GM18508 (cell line): ENCODE results near the gene TECR.
"Not testable (repeated sequence)": the region's sequence is repeated elsewhere in the genome, so short reads cannot be mapped to it uniquely, and the experiment has no call there.

ENCODE experiments used
- ATAC-seq: cut with Tn5 transposase; IDR thresholded peaks from one replicate; pipeline ENCODE4 v1.9.1; 2021; ENCODE audit warnings: moderate number of reproducible peaks; ENCODE audit not compliant: insufficient read depth, unreplicated experiment

The TECR gene

DNA sequence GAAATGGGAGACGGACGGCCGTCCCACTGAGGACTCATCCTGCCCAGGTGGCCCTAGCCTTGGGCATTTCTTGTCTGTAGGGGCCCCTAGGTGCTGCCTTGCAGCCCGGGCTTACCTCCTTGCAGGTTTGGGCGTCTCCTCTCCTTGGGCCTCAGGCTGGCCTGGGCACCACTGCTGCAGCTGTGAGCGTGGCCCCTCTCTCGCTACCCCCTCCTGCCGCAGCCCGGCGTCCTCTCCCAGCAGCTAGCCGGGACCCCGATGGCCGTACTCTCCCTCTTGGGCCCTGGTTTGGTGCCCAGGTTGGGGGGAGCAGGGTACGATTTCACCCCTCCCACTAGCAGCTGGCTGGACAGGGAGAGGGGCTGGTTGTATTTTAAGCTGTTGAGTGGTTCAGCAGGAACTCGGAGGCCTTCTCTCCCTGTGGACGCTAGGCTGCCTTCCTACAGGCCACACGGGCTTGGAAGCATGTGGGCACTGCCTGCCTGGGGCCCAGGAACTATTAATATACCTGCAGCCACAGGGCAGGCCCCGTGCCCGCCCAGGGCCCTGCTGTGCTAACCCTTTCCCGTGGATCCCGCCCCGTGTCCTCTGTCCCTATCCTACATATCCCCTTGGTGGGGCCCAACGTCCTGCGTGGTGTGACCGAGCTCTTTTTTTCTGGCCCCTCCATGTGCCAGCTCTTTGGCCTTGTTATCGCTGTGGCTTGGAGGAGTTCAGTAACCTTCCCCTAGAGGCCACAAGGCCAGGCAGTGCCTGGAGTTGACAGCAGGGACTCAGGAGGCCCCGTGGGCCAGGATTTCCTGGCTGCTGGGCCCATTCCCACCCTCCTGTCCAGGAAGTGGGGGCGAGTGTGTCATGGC, 30.8 kb downstream of the TECR start:
- no peak for ATAC-seq

DNA sequence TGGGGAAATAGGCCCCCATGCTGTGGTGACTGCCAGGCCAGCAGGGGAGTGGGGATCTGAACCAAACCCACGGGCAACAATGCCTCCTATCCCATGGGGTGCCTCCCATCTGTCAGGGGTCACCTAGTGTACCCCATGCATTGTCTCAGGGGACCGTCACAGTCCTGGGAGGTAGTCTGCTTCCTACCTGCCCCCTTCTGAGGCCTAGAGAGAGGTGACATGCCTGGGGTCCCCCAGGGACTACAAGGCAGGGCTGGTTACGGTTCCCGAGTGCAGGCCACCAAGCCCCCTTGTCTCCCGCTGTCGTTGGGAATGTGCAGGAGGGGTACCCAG, 31.3 kb downstream of the TECR start:
- ATAC-seq, result no peak

DNA sequence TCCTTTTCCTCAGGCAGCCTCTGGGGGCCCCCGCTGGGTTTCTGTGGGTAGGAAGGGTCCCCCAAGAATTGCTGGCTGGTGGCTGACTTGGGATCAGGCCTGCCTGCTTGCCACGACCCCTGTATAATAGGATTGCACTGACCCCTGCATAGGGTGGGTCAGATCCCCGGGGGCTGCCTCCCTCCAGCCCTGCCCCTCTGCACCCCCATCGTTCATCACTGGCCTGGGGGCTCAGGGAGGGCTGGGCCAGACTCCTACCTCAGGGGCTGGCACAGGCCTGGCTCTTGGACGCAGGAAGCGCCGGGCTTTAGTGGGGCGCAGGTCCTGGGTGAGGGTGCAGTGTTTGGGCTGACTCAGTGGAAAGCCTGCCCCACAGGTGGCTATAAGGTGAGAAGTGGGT, 31.9 kb downstream of the TECR start:
- ATAC-seq, result no peak

DNA sequence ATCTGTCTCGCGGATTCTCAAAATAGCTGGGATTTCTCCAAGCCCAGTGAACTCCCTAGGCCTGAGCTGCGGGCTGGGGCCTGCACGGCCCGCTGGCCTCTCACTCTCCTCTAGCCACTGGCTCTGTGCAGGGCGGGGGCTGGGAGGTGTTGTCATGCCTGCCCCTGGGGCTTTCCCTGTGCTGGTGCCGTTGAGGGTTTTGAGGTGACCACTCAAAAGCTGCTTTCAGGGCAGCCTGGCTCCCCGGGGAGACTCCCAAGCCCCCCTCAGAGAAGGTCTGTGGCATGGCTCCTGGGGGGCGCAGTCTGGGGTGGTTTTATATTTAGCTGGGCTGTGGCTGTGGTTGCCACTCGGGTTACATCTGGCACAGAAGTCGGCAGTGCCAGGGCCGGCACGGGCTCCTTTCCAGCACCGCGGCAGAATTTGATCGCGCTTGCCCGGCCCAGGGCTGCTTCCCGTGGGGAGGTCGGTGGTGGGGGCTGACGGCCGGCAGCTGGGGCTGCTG, 32.5 kb downstream of the TECR start:
- ATAC-seq, result no peak

DNA sequence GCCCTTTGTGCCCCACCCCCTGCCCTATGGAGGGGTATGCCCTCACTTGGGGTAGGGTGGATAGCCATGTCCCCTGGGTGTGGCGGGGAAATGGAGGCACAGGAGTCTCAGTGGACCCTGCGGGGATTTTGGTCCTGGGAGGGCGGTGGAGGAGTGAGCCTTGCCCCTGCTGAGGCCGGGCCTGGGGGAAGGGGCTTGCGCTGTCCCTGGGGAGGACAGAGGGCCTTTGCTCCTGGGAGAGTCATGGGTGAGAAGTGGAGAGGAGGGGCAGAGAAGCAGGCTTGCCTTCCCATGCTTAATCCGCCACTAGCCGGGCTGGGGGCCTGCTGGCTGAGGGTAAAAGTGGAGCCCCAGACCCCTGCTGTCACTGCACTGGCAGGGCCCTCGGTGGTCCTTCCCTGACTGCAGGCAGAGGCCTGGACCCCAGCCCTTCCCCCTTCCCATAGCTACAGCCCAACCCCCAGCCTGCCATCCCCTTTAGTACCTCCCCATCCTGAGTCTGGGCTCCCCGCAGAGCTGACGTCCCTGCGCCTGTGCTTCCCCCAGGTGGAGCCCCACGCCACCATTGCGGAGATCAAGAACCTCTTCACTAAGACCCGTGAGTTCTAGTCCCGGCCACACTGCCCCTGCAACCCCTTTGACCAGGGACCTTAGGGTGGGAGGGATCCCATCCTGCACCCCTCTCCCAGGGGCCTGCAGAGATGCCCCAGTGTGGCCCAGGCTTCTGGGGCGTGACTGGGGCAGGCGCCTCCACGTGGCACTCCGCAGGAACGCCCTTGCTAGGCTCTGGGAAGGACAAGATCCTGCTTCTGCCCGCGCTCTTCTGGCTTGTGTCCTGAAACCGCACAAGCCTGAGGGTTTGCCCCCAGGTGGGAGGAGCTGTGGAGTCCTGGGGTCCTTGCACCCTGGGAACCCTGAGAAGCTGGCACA, 33.5 kb downstream of the TECR start:
- ATAC-seq, result no peak

DNA sequence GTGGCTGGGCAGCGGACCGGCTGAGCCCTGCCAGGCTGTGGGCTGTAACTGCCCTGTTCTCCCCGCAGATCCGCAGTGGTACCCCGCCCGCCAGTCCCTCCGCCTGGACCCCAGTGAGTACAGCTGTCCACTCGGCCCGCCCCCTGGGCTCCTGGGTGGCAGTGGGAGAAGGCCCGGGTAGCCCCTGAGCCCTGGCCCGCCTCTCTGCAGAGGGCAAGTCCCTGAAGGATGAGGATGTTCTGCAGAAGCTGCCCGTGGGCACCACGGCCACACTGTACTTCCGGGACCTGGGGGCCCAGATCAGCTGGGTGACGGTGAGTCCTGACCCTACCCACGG, 34.2 kb downstream of the TECR start:
- ATAC-seq, result no peak

DNA sequence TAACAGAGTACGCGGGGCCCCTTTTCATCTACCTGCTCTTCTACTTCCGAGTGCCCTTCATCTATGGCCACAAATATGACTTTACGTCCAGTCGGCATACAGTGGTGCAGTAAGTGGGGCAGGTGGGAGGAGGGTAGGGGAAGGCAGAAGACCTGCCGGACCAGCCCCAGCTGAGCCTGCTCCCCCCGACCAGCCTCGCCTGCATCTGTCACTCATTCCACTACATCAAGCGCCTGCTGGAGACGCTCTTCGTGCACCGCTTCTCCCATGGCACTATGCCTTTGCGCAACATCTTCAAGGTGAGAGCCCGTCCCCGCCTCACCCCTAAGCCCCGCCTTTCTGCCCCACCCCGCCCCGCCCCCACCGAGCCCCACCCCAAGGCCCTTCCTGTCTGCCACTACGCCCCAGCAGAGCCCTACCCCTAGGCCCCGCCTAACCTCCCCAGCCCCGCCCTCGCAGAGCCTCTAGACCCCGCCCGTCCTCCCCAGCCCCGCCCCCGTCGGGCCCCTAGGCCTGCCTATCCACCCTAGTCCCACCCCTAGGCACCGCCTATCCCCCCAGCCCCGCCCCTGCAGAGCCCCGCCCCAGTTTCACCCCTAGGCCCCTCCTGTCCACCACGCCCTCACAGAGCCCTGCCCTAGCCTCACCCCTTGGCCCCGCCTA, 34.7 kb downstream of the TECR start:
- no peak for ATAC-seq

DNA sequence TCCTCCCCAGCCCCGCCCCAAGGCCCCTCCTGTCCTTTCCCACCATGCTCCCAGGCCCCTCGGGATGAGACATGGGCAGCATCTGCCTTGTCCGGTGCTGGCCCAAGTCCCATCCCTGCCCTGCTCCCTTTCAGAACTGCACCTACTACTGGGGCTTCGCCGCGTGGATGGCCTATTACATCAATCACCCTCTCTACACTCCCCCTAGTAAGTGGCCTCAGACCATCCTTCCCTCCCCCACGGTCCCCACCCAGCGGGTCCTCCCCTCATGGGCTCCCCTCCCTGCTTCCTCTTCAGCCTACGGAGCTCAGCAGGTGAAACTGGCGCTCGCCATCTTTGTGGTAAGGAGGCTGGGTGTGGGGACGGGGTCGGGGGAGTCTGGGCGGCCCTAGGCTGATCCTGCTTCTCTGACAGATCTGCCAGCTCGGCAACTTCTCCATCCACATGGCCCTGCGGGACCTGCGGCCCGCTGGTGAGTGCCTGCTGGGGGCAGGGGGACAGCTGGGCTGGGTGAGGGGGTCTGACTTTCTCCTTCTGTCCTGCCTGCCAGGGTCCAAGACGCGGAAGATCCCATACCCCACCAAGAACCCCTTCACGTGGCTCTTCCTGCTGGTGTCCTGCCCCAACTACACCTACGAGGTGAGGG, 35.4 kb downstream of the TECR start:
- ATAC-seq, result not testable (repeated sequence)

DNA sequence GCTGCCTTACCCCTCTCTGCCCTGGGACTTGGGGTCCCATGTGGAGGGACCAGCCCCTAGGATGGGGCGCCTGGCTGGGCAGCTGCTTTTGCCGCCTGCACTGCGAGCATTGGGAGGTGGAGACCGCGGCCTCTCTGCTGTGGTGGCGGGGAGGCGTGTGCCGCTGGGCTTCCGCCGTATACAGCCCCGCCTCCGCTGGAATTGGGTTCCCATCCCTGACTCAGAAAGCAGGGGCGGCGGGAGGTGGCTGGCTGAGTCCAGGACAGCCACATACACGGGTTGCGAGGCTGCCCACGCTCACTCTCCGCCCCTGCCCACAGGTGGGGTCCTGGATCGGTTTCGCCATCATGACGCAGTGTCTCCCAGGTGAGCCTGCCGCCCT, 35.9 kb downstream of the TECR start:
- no peak for ATAC-seq

DNA sequence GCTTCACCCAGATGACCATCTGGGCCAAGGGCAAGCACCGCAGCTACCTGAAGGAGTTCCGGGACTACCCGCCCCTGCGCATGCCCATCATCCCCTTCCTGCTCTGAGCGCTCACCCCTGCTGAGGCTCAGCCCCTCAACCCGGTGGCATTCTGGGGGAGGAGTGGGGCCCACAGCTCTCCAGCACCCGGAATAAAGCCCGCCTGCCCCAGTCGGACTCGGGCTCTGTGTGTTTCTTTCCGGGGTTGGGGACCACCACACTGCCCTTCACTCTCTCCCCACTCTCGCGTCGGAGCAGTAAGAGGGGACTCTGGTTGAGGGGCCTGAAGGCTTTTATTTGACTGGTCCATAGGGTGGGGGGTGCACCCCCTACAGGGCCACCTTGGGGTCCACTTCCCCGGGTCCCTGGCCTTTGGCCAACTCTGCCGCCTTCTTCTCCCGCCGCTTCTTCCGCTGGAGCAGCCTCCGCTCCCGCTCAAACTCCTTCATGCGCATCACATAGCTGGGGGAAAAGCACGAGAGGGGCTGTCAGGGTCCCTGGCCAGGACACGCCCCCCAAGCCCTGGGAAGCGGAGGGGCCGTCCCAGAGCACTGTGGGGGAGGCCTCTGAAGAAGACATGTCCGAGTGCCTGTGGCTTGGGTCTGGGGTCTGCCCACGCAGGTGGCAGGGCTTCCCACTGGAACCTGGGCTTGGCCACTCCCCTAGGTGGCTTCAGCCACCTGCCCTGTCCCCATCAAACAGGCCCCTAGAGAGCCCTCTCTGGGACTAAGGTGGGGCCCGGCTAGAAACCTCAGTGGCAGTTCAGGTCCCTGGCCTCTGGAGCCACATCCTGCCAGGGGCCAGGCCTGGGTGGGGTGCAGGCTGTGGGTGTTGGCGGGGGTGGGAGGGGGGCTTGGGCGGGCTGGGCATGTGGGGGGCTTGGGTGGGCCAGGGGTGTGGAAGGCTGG, 36.6 kb downstream of the TECR start:
- no peak for ATAC-seq

DNA sequence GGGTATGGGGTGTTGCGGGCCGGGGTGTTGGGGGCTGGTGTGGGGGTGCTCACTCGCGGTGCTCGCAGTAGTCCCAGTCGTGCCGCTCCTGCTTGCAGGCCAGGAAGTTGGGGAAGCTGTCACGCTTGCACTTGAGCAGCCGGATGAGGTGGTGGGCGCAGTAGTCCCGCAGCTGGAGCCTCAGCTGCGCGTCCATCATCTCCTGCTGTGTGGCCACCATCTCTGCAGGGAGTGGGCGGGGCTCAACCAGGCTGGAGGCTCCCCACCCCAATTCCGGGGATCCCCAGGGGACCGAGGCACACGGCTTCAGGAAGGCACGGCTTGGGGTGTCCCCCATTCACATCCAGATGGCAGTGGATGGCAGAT, 37.3 kb downstream of the TECR start:
- ATAC-seq, result no peak

DNA sequence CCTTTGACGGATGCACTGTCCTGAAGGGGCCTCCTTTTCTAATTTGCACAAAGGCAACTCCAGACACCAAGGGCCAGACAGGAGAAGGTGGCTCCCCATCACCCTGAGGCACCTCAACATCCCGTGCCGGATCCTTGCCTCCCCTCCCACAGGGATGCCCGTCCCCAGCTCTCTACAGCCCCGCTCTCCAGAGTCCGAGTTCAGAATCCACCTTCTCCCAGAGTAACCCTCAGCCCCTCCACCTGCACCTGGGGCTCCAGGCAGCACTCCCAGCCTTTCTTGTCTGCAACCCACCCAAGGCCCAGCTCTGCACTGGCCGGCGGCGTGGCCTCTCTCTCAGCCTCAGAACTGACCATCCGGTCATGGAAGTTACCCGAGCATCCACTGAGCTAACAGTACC, 37.7 kb downstream of the TECR start:
- ATAC-seq, result no peak

DNA sequence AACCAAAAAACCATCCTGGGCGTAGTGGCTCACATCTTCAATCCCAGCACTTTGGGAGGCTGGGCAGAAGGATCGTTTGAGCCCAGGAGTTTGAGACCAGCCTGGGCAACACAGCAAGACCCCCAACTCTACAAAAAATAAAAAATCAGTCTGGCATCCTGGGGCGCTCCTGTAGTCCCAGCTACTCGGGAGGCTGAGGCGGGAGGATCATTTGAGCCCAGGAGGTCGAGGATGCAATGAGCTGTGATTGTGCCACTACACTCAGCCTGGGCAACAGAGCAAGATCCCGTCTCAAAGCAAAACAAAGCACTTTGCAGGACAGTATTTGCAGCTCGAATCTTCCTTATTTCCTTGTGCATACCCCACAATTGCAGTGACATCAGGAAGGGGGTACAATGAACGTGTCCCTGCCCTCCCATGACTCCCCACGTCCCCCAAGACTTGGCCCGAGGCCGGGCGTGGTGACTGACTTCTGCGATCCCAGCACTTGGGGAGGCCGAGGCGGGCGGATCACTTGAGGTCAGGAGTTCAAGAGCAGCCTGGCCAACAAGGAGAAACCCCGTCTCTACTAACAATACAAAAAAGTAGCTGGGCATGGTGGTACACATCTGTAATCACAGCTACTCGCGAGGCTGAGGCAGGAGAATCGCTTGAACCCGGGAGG, 41.6 kb downstream of the TECR start:
- ATAC-seq, result no peak

DNA sequence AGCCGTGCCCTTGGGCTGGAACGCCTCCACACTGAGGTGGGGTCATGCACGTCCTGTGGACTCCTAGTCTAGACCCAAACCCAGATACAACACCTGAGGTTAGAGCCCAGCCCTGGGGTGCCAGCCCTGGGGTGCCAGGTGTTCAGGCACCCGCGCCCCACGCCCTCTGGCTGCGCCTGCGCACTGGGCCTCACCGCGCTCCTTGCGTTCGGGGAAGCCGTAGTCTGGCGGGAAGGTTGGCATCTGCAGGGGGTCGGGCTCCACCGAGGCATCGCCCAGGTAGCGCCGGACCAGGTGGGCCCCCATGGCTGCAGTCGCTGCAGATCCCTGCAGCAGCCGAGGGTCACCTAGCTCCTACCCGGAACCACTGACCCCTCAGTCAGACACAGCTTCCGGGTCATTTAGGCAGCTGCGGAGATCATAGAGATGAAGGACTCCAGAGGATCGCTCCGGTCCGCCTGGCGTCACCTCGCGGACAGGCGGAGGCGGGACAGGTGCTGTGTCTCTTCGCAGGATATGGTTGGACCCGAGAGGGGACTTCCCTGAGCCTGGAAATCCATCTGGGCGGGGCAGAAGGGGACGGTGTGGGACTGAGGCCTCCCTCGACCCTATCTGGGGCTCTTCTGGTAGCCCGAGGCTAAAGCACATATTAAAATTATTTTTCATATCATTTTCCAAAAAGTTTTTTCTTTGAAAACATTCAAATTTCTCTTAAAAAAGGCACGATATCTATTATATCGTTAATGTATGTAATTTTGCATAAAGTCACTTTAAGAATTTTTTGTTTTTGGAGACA, 42.5 kb downstream of the TECR start, which contains the start of gene NDUFB7:
TSS of gene NDUFB7 (minus strand) at position 372 of the 796 bp plus-strand sequence. CDS start at position 306, 66 bp downstream.
- ATAC-seq, result peak; percentile 41

DNA sequence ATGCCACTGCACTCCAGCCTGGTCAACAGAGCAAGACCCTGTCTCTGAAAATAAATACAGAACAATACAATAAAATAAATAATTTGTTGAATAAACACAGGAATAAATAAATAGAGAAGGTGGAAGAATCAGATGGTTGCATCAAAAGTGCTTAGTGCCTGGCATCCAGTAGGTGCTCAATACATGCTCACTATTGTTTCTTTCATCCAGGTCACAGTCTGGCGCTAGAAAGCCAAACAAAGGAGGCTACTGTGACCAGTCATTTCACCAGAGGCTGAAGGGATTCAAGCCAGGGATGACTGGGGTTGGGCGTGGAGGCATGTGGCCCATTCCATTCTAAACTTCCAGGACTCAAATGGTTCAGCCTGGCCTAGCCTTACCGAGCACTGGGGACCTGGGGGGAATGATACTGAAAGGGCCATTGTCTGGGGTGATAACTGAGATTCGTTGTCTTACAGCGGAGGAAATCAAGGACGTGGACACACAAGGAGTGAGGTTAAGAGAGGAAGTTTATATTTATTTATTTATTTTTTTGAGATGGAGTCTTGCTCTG, 46.1 kb downstream of the TECR start:
- no peak for ATAC-seq

DNA sequence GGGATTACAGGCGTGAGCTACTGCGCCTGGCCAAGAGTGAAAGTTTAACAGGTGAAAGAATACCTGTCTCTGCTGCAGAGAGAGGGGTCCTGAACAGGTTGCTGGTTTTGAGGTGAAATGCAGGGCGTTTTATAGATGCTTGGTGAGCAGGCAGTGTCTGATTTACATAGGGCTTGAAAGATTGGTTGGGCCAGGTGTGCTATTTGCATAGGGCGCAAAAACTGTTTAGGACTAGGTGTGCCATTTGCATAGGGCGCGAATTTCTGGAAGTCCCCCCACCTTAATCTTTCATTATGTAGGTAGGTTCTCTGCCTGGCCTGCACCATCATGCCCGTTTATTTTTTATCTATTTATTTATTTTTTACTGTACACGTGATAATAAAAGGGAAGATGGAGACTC, 47.0 kb downstream of the TECR start:
- ATAC-seq, result no peak

DNA sequence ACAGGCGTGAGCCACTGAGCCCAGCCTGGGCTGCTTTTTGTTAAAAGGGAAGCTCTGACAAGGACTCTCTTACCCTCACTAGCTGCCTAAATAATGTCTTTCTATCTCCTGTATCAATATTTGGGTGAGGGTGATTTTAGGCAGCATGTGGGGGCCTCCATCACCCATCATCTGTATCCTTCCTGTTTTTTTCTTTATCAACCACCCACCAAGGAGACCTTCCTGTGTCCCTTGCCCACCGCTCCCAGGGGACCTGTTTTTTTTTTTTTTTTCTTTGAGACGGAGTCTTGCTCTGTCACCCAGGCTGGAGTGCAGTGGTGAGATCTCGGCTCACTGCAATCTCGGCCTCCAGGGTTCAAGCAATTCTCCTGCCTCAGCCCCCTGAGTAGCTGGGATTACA, 47.9 kb downstream of the TECR start:
- ATAC-seq, result no peak
